Kidney capillary endothelial cell (primary cell): ENCODE data around the gene HIVEP3.
"Not testable (repeated sequence)": the region's sequence is repeated elsewhere in the genome, so short reads cannot be mapped to it uniquely, and the experiment has no call there.

Experiments used
- DNase-seq: peaks from one replicate; pipeline ENCODE4 v3.0.0-alpha.2; 2018; ENCODE audit warnings: low spot score

HIVEP3 gene

DNA sequence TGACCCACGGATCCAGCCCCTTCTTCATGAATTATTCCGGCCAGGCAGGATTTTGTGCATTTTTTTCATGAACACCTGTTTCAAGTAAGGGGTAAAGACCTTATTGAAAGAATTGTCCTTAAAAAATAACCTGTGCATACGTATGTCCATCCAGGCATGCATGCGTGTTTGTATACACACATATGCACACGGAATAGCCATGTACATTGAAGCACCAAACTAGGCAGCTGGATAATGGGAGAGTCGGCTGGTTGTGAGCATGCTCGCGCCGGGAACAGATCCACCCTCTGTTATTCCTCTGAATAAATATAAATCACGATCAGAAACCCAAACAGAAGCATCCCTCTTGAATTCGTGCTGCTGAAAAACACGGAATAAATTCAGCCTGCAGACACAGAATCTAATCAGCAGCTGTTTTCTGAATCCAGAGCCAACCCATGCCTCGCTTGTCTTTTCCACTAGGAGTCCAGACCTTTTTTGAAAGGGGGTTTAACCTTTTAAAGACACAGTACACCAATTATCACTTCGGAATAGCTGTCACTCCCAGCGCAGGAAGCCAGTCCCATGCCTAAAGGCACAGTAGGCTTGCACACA is at the start of gene HIVEP3:
Gene HIVEP3 (minus strand): TSS at position 473 of the 594 bp plus-strand sequence.
- DNase-seq = no peak

DNA sequence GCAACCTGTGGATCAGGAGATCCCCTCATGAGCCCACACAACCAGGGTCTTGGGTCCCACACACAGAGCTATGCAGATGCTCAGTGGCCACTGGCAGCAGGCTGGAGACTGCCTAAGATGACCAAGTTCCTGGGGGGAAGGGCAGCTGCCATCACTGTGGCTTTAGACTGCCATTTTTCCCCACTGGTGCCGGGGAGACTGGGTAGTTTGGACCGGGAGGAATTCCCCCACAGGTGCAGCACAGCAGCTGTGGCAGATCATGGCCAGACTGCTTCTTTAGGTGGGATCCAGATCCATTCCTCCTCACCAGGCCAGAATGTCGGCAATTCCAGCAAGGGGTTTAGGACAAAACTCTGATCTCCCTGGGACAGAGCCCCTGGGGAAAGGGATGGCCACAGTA is 45.7 kb upstream of the HIVEP3 start:
- DNase-seq = no peak

DNA sequence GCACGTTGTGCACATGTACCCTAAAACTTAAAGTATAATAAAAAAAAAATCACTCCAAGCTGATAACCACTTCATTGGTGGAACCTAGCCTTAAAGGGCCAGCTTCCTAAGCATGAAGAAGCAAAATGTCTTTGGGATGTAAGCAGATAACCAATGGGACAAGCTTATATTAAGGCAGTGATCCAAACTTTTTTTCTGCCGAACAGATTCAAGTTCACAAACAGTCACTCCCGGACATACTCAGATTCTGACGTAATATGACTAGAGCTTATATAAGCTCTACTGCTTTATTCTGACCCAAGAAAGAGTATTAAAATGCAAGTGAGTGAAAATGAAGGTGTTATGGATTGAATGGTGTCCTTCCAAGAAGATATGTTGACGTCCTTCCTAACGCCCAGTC is 44.9 kb upstream of the HIVEP3 start:
- DNase-seq = no peak

DNA sequence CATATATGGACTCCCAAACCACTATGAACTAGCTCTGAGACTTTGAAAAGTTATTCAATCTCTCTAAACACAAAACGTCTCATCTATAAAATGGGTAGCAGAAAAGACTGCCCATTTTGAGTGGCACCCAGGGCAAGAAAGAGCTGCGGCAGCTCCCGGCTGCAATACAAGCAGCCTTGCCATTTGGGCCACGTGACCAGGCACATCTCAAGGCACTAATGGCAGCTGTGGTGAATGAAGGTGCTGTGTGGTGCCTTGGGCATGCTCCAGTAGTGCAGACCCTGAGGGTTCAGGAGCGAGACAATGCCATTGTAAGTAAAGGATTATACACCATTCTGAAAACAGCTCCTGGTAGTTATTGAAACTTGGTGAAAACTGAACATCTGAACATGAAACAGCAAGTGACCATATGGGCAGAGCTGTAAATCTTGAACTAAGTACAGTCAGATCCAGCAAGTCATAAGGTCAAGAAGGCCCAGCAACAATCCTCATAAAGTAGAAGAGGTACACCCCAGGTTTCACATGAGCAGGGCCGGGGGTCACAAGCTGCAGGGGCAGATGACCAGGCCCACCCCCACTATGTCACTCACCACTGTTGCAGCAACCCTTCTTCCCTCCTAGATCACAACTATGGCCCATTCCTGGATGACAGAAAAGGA is 39.4 kb upstream of the HIVEP3 start:
- no peak for DNase-seq

DNA sequence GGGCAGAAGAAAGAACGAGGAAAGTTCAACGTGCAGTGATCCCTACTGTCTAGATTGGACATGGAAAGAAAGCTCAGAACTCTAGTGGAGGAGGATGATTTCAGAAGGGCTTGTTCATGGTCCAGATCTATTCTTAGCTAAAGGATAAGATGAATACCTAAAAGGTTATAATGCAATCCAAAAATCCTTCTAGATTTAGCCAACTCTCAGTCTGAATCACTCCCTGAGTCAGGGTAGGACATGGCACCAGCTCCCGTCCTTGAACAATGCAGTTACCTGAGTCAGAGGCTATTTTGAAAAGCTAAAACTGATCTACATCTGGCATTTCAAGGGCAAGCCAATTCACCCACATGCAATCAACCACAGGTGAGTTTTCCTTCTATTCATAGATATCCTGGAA is 38.8 kb upstream of the HIVEP3 start:
- DNase-seq = peak; percentile 71

DNA sequence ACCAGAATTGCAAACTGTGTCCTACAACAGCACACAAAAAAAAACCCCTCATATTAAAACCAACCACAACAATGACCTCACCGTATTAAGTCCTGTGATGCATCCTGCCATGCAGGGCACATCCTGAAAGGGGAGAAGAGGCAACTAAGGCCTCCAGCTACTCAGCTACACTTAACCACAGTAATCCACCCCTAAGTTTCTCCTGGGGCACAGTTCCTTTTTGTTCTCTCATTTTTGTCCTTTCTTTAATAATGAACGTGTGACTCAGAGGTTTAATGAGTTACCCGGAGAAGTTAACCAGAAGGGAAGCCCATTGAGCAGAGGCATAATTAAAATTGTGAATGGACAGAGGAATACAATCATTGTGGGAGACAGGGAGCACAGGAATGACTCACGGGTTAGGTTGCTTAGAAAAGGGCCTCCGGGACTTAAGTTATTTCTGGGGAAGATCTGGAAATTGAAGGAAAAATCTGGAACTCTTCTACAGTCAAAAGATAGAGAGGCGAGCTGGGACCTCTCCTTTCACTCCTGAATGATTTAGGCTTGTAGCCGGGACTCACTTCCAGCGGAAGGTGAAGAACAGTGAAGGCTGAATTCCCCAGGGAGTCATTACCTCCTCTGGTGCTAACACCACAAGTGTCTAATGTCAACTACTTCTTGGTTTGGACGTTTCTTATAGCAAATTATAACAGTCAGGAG is 36.9 kb upstream of the HIVEP3 start:
- DNase-seq = peak; percentile 71

DNA sequence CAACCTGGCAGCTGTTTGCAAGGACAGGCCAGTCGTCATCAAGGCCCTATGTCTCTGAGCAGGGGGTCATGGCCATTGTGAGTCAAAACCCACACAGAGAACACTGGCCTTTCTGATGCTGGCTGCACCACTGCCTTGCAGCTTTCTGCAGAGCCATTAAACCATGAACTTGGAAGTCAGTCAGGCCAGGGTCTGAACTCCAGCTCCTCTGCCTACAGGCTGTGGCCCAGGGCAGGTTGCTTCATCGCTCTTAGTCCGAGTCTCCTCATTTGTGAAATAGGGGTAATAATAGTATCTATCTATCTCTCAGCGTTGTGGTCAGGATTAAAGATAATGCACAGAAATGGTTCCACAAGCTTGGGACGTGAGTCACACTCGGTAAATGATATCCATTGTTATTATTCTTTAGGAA is 35.8 kb upstream of the HIVEP3 start:
- peak; percentile 36 for DNase-seq

DNA sequence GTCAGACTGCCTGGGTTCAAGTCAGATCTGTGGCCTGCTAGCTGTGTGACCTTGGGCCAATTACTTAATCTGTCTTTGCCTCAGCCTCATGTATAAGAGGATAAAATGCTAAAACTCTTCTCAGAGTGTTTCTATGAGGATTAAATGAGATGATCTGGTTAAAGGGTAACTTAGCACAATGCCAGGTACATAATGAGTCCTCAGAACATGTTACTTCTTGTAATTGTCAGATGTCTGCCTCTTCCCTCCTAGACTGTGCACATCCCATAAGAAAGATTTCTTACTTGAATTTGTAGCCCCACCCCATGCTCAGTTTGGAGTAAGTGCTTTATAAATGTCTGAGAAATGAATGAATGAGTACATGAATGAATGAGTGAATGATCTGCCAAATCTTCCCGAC is 34.6 kb upstream of the HIVEP3 start:
- no peak for DNase-seq

DNA sequence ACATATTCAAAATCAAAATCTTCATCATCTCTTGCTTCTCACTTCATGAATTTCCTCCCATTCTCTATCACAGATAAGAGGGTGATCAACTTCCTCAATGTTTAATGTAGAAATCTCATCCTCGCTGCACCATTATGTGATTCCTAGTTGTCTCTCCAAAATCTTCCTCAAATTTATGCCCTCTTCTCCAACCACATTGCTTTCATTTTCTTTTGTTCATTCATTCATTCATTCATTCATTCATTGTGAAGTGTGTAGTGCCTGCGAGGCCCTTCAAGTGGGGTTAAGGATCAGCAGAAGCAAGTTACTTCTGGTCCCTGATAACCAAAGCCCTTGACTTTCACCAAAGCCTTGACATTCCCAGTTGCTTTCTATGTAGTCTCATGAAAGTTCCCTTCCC is 33.5 kb upstream of the HIVEP3 start:
- DNase-seq = no peak

DNA sequence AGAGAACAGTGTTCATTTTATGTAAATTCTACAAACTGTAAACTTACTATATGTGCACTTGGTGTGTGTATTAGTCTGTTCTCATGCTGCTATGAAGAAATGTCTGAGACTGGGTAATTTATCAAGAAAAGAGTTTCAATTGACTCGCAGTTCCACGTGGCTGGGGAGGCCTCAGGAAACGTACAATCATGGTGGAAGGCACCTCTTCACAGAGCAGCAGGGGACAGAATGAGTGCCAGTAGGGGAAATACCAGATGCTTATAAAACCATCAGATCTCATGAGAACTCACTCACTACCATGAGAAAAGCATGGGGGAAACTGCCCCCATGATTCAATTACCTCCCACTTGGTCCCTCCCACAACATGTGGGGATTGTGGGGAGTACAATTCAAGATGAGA is 32.8 kb upstream of the HIVEP3 start:
- not testable (repeated sequence) for DNase-seq

DNA sequence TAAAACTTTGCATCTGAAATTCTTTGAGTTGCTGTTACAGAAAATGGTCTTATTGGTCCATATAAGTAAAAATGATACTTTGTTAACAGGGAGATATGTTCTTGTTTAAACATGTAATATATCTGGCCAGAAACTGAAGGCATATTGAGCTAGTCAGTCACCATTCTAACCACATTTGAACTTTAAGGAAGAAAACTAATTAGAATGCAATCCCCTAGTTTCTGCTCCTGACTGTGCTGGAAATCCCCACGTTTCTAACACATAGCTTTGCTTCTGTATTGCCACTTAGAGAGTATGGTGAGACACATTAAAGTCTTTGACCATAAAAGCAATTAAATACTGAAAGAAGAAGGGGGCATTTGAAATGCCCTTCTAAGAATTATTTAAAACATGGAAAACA is 32.1 kb upstream of the HIVEP3 start:
- DNase-seq = no peak

DNA sequence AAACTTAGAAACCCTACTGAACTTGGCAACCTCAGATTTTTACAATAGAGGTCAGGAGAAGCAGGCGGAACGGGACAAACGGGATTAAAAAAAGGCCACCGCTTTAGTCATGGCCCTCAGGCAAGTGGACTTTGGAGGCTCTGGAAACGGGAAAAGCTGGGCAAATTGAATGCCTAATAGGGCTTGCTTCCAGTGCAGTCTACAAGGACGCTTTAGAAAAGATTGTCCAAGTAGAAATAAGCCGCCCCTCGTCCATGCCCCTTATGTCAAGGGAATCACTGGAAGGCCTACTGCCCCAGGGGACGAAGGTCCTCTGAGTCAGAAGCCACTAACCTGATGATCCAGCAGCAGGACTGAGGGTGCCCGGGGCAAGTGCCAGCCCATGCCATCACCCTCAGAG is 27.2 kb upstream of the HIVEP3 start:
- DNase-seq = not testable (repeated sequence)

DNA sequence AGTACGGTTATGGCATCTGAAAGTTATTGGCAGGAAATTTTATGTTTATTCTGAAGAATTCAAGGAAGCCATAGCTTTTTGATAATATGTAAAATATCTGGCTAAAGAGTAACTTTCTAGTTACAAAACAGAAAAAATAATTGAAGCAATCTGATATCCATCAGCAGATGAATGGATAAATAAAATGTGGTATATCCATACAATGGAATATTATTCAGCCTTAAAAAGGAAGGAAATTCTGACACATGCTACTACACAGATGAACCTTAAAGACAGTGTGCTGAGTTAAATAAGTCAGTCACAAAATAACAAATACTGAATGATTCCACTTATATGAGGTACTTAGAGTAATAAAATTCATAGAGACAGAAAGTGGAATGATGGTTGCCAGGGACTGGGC is 25.0 kb upstream of the HIVEP3 start:
- no peak for DNase-seq

DNA sequence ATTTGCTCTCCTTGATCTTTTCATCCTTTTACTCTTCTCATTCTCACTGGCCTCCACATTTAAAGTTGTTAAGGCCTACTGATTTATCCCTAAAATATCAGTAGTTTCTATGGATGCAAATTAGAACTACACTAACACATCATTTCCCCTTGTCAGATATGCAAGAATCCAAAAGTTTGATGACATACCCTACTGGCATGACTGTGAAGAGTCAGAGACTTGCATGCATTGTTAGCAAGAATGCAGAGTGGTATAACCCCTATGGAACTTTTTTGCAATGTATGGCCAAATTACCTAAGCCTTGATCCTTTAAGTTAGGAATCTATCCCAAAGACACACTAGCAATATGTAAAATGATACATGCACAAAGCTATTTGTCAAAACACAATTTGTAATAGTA is 23.6 kb upstream of the HIVEP3 start:
- DNase-seq = no peak

DNA sequence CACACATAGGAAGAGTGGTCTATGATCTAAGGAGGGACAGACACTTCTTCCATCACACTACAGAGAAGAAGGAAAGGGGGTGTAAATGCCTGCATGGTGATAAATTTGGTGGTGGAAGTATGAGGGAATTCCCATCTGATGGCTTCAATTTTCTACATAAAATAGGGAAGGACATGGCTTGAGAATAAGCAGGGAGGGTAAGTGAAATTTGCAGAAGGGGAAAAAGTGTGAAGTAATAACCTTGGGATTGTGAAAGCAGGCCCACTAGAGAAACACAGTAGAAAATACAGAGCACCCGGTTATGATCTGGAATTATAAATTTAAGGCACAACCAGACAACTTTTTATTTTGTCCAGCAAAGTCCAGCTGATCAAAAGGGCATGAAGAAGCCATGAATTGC is 22.7 kb upstream of the HIVEP3 start:
- no peak for DNase-seq

DNA sequence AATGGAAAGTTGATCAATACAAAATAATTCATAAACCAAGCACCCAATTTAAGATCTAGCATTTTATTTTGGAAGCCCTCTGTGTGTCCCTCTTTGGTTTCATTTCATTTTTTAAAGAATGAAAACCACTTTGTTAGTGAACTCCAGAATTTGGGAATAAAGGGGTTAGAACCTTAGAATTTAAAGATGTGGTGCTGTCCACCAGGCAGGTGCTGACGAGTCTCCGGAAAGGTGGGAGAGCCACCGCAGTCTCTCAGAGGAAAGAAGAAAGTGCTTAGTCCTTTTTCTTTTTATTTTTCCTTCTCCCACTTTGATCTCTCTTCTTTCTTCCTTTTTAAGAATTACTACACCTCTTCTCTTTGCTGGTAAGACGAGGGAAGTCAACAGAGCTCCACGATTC is 20.5 kb upstream of the HIVEP3 start:
- no peak for DNase-seq

DNA sequence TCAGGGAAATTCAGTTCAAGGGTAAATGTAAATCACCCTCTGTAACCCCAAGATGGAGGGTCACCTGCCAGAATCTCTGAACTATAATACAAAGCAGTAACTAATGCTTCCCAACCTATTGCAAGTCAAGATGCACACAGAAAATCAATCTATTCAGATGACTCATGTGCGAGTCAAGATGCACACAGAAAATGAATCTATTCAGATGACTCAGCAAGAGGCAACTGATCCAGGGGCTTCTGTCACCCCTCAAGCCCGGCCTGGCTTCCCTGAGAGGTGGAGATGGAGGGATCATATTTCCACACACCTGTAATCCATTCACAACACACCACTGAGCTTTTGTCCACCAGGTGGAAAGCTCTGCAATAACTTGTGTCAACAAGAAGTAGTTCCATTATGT is 17.4 kb upstream of the HIVEP3 start:
- DNase-seq = peak; percentile 42

DNA sequence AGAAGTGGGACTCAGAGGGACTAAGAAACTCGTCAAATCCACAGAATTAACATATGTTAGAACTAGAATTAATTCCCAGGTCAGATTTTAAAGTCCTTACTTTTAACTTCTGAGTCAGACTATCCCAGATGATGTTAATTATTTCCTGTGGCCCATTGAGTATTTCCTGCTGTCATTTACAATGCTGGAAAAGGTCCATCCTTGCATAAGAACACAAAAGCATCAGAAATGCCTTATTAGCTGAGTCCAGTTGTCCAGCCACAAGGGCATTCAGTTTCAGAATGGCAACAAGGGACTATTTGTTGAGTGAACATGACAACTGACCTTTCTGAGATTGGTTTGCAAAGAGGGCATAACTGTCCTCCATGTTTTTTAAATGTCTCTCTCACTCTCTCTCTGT is 16.5 kb upstream of the HIVEP3 start:
- DNase-seq = no peak

DNA sequence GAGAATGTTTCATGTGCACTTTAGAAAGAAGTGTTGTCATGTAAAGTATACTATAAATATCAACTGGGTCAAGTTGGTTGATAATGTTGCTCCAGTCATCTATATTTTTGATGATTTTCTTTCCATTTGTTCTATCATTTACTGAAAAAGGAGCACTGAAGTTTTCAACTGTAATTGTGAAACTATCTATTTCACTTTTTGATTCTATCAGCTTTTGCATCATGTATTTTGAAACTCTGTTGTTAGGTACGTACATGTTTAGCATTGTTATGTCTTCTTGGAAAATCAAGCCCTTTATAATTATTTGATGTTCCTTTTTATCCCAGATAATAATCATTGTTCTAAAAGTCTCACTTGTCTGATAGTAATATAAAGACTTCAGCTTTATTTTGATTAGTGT is 14.4 kb upstream of the HIVEP3 start:
- DNase-seq = no peak

DNA sequence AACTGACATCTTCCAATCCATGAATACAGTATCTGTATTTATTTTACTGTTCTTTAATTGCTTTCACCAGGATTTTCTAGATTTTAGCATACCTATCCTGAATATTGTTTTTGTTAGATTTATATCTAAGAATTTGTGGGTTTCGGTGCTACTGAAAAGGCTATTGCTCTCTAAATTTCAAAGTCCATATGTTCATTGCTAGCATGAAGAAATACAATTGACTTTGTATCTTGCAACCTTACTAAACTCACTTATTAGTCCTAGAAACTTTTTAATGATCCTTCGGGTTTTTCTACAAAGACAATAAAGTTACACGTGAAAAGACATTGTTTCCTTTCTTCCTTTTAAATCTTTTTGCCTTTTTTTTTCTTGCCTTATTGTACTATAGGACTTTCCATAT is 12.9 kb upstream of the HIVEP3 start:
- DNase-seq = no peak

DNA sequence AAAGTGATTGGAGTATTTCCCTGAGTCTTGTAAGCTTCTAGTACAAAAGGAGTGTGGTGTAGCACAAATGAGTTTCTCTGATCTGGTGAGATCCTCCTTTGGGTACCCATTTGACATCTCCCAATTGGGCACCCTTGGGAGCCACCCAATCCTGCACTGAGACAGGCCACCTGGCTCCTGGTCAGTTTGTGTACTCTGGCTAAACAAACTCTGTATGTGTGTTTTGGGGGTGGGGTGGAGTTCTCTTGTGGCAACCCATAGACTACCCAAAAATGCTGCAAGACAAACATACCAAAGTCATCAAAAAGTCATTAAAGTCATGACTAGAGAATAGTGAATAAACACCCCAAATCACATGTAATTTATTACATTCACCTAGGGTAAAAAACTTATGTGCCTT is 8.4 kb upstream of the HIVEP3 start:
- DNase-seq = no peak

DNA sequence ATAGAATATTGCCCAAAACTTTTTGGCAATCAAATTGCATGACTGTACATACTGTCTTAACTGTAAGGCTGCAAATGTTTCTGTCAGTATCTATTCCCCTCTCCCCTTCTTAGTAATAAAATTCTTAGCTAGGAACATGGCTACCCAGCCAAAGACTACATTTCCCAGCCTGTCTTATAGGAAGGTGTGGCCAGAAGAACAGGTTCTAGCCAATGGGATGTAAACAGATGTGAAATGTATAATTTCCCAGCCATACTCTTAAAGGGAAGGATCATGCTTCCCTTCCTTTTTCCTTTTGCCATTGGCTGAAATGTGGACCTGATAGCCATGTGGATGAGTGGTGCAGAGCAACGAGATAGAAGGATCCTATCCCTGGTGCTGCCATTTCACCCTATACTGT is 7.0 kb upstream of the HIVEP3 start:
- DNase-seq = no peak

DNA sequence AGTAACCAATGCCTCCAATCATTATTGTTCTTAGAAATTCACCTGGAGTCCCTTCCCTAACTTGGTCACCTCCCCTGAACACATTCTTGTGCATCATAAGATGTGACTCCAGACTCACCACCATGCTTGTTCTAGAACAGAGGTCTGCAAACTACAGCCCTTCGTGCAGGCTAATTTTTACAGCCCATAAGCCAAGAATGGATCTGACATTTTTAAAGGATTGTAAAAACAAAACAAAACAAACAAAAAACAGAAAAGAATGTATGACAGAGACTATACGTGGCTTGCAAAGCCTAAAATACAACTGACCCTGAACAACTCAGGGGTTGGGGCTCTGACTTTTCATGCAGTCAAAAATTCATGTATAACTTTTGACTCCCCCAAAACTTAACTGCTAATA is 6.2 kb upstream of the HIVEP3 start:
- no peak for DNase-seq

DNA sequence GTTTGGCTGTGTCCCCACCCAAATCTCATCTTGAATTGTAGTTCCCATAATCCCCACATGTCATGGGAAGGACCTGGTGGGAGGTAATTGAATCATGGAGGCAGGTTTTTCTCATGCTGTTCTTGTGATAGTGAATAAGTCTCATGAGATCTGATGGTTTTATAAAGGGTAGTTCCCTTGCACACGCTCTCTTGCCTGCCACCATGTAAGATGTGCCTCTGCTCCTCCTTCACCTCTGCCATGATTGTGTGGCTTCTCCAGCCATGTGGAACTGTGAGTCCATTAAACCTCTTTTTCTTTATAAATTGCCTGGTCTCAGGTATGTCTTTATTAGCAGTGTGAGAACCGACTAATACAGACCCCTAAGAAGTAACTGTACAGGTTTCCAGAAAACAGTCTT is 2.5 kb upstream of the HIVEP3 start:
- not testable (repeated sequence) for DNase-seq
